HCT116 (cell line): ENCODE data around the gene WDR74. TPM values are rescaled to one million over a fixed set of nuclear protein-coding genes. Genes with fewer than 3 reads are reported as not detected.

Source experiments
- ATAC-seq: fragments of 200-7000 bp; cut with Tn5 transposase; 2 replicates; pipeline ENCODE4 v1.9.1; 2020; ENCODE audit warnings: mild to moderate bottlenecking, moderate library complexity
- BruUV-seq: library from RNA; stranded (reverse); fragments of 400-500 nt; replicated peaks from 2 replicates; lab custom pipeline; 2021; lab: Mats Ljungman, UMichigan
- CTCF ChIA-PET: fragments of 300-600 bp; sonication (Branson Sonifier 250); formaldehyde crosslinking; loops from one replicate; lab custom pipeline; 2021; ENCODE audit warnings: antibody characterized with exemption; lab: Charles Lee
- POLR2A ChIA-PET: fragments of 300-600, 350-600 bp; sonication (Branson Sonifier 250); formaldehyde crosslinking; loops from one replicate; lab custom pipeline; 2021; ENCODE audit warnings: antibody characterized with exemption; lab: Charles Lee
- RAD21 ChIA-PET, 2 experiments: fragments of 300-600 bp; sonication (Branson Sonifier 250); formaldehyde crosslinking; loops; one replicate each; lab custom pipeline; 2023; ENCODE audit warnings: low total read pairs in 2 of 2; ENCODE audit not compliant: uncharacterized antibody in 2 of 2, unreplicated experiment in 2 of 2, low non-redundant PET in 1 of 2; lab: Charles Lee
- DNase-seq: peaks from one replicate; pipeline ENCODE4 v3.0.0-alpha.2; 2010; ENCODE audit warnings: low read depth, low spot score
- H2AFZ ChIP-seq: fragments of 200-600 bp; shearing (Covaris generic), sonication (generic); 2 replicates; pipeline ENCODE4 v1.6.1; 2017; ENCODE audit warnings: low read depth, mixed run types, mixed read lengths, antibody characterized with exemption, low read length; ENCODE audit not compliant: poor library complexity, severe bottlenecking
- H3K27ac ChIP-seq: 2 replicates; pipeline ENCODE4 v1.5.1; 2012; ENCODE audit warnings: low read depth, low read length
- H3K27me3 ChIP-seq: fragments of 200-600 bp; sonication (generic); 2 replicates; pipeline ENCODE4 v1.6.1; 2016; ENCODE audit warnings: mixed run types, low read length, mixed read lengths; ENCODE audit not compliant: insufficient read depth
- H3K36me3 ChIP-seq, 2 experiments: fragments of 200-500 bp in 1 of 2; fragments of 200-600 bp in 1 of 2; sonication (Bioruptor generic) in 1 of 2; sonication (generic) in 1 of 2; 2 replicates each; pipeline versions ENCODE4 v1.5.1 to v1.6.1; 2014 to 2016; ENCODE audit warnings: low read length in 2 of 2, inconsistent platforms in 1 of 2, mixed read lengths in 1 of 2, mixed run types in 1 of 2; ENCODE audit not compliant: insufficient read depth in 2 of 2, control insufficient read depth in 1 of 2
- H3K4me1 ChIP-seq, 2 experiments: fragments of 200-600 bp in 1 of 2; sonication (generic) in 1 of 2; 2 replicates each; pipeline versions ENCODE4 v1.5.1 to v1.6.1; 2012 to 2017; ENCODE audit warnings: low read length in 2 of 2, inconsistent platforms in 1 of 2, mild to moderate bottlenecking in 1 of 2, mixed read lengths in 1 of 2, mixed run types in 1 of 2, moderate library complexity in 1 of 2; ENCODE audit not compliant: insufficient read depth in 2 of 2, control insufficient read depth in 1 of 2
- H3K4me2 ChIP-seq: fragments of 200-600 bp; sonication (generic); 2 replicates; pipeline ENCODE4 v1.6.1; 2017; ENCODE audit warnings: mixed run types, low read length, mixed read lengths
- H3K4me3 ChIP-seq, 2 experiments: fragments of 200-600 bp in 1 of 2; sonication (generic) in 1 of 2; replicated peaks in 1 of 2; 2 replicates each; pipeline ENCODE4 v1.5.1; 2011 to 2016; ENCODE audit warnings: low read length in 2 of 2, control low read depth in 1 of 2, low read depth in 1 of 2, mild to moderate bottlenecking in 1 of 2, mixed read lengths in 1 of 2, mixed run types in 1 of 2
- H3K79me2 ChIP-seq: fragments of 200-600 bp; sonication (generic); 2 replicates; pipeline ENCODE4 v1.6.1; 2017; ENCODE audit warnings: mild to moderate bottlenecking, mixed run types, low read length, moderate library complexity, mixed read lengths; ENCODE audit not compliant: insufficient read depth
- H3K9ac ChIP-seq: fragments of 200-600 bp; sonication (generic); 2 replicates; pipeline ENCODE4 v1.6.1; 2016; ENCODE audit warnings: low read length, mixed read lengths
- H3K9me2 ChIP-seq: fragments of 200-600 bp; sonication (generic), shearing (Covaris generic); 2 replicates; pipeline ENCODE4 v1.6.1; 2017; ENCODE audit warnings: mixed run types, mild to moderate bottlenecking, moderate library complexity; ENCODE audit not compliant: insufficient read depth
- H3K9me3 ChIP-seq, 2 experiments: fragments of 200-500 bp in 1 of 2; fragments of 200-600 bp in 1 of 2; sonication (Bioruptor generic) in 1 of 2; sonication (generic) in 1 of 2; 2 replicates each; pipeline ENCODE4 v1.6.1; 2014 to 2017; ENCODE audit warnings: low read length in 2 of 2, mixed read lengths in 2 of 2, inconsistent platforms in 1 of 2, low read depth in 1 of 2, mild to moderate bottlenecking in 1 of 2, mixed run types in 1 of 2, moderate library complexity in 1 of 2; ENCODE audit not compliant: control insufficient read depth in 1 of 2, insufficient read depth in 1 of 2
- H4K20me1 ChIP-seq: fragments of 200-600 bp; sonication (generic), shearing (Covaris generic); 2 replicates; pipeline ENCODE4 v1.6.1; 2017; ENCODE audit warnings: mixed run types, mild to moderate bottlenecking, moderate library complexity; ENCODE audit not compliant: insufficient read depth
- CBX3 ChIP-seq: IDR thresholded peaks from 2 replicates; pipeline ENCODE4 v1.6.1; 2012; ENCODE audit warnings: low read depth
- ELF1 ChIP-seq: IDR thresholded peaks from 2 replicates; pipeline ENCODE4 v1.6.1; 2012; ENCODE audit warnings: low read depth, borderline replicate concordance
- EZH2phosphoT487 ChIP-seq: fragments of 200-600 bp; IDR thresholded peaks from 2 replicates; pipeline ENCODE4 v1.6.1; 2018; ENCODE audit warnings: antibody characterized with exemption, borderline replicate concordance
- FOSL1 ChIP-seq: IDR thresholded peaks from 2 replicates; pipeline ENCODE4 v1.6.1; 2012; ENCODE audit warnings: low read depth
- JUND ChIP-seq: IDR thresholded peaks from 2 replicates; pipeline ENCODE4 v1.6.1; 2012
- SIN3A ChIP-seq: IDR thresholded peaks from 2 replicates; pipeline ENCODE4 v1.6.1; 2012; ENCODE audit warnings: low read depth
- SP1 ChIP-seq: IDR thresholded peaks from 2 replicates; pipeline ENCODE4 v1.6.1; 2012; ENCODE audit warnings: low read depth
- SRF ChIP-seq: IDR thresholded peaks from 2 replicates; pipeline ENCODE4 v1.6.1; 2012; ENCODE audit warnings: low read depth
- TCF7L2 ChIP-seq: IDR thresholded peaks from 2 replicates; pipeline ENCODE4 v1.7.0; 2011; ENCODE audit warnings: borderline replicate concordance, inconsistent platforms; ENCODE audit not compliant: insufficient read depth, insufficient read length; ENCODE audit errors: extremely low read depth
- ZNF274 ChIP-seq: fragments of 200-500 bp; sonication (Bioruptor generic); IDR thresholded peaks from 2 replicates; pipeline ENCODE4 v1.6.1; 2014; ENCODE audit warnings: mild to moderate bottlenecking, low read depth, low read length, inconsistent platforms
- intact Hi-C: fragments of 100-400 bp; cut with micrococcal nuclease; formaldehyde crosslinking; loops from 2 replicates; pipeline ENCODE4 v1.10.0; 2022
- total RNA-seq: library from RNA; stranded (reverse); gene quantifications from one replicate; pipeline ENCODE4 v1.2.1, GENCODE V29; 2021; ENCODE audit not compliant: unreplicated experiment
- TF ChIP-seq, protein P1 (sequence below), 3 experiments: fragments of 200-600 bp in 1 of 3; sonication (generic) in 1 of 3; IDR thresholded peaks in 2 of 3; conservative IDR thresholded peaks in 1 of 3; 2 replicates each; pipeline ENCODE4 v1.5.1; 2012 to 2017; ENCODE audit warnings: low read depth in 2 of 3, low read length in 2 of 3, antibody characterized with exemption in 1 of 3, borderline replicate concordance in 1 of 3, control low read depth in 1 of 3, mild to moderate bottlenecking in 1 of 3, mixed read lengths in 1 of 3, mixed run types in 1 of 3, moderate library complexity in 1 of 3; ENCODE audit not compliant: insufficient read depth in 1 of 3
- TF ChIP-seq, protein P2 (sequence below): IDR thresholded peaks from 2 replicates; pipeline ENCODE4 v1.6.1; 2011; ENCODE audit warnings: mild to moderate bottlenecking, low read length, moderate library complexity; ENCODE audit not compliant: insufficient replicate concordance; ENCODE audit errors: extremely low read depth

The WDR74 gene
- total RNA-seq, 1 experiment from 2014 or later: 111 TPM

GRCh38 chr11:62796281-62796680 is 43.1 kb downstream of the WDR74 start:
- BruUV-seq: no TSS peak
- ATAC-seq (no peak), DNase-seq (no peak)
- Histone ChIP-seq H3K27me3 (no peaks in the 10 kb centered on the region), H3K9ac (no peak overlapping the region), H3K9me2 (no peaks in the 10 kb centered on the region), H3K79me2 (peaks cover 8% of the 10 kb centered on the region), H2AFZ (no peak overlapping the region), H3K27ac (no peak overlapping the region), H3K36me3 (peaks cover 55 to 73% of the 10 kb centered on the region in 2 experiments), H3K9me3 (no peaks in the 10 kb centered on the region), H3K4me2 (no peak overlapping the region), H4K20me1 (no peaks in the 10 kb centered on the region), H3K4me3 (no peak overlapping the region), H3K4me1 (peaks cover 9% of the 10 kb centered on the region in 2 experiments; a peak in 3 of 4 replicates)
- CTCF ChIA-PET: interaction anchor here (0.6 kb wide), 1 partner anchor 514 kb away, joined by 5 read pairs; no protein-coding TSS in a partner anchor
- POLR2A ChIA-PET: interaction anchor here (2.5 kb wide), 1 partner anchor 45 kb away, joined by 6 read pairs; no protein-coding TSS in a partner anchor
- TF ChIP-seq SP1 (no peak), EZH2phosphoT487 (no peak), FOSL1 (no peak), SRF (no peak), ELF1 (no peak), JUND (no peak), TCF7L2 (no peak), SIN3A (no peak), CBX3 (no peak), ZNF274 (no peak)
- TF ChIP-seq, protein P1, sequence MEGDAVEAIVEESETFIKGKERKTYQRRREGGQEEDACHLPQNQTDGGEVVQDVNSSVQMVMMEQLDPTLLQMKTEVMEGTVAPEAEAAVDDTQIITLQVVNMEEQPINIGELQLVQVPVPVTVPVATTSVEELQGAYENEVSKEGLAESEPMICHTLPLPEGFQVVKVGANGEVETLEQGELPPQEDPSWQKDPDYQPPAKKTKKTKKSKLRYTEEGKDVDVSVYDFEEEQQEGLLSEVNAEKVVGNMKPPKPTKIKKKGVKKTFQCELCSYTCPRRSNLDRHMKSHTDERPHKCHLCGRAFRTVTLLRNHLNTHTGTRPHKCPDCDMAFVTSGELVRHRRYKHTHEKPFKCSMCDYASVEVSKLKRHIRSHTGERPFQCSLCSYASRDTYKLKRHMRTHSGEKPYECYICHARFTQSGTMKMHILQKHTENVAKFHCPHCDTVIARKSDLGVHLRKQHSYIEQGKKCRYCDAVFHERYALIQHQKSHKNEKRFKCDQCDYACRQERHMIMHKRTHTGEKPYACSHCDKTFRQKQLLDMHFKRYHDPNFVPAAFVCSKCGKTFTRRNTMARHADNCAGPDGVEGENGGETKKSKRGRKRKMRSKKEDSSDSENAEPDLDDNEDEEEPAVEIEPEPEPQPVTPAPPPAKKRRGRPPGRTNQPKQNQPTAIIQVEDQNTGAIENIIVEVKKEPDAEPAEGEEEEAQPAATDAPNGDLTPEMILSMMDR (IDR thresholded peaks at IDR 0.05 in 2 of 3, conservative IDR thresholded peaks at IDR 0.05 in 1 of 3; ENCODE audit: borderline replicate concordance in 1 of 3, insufficient read depth in 1 of 3, low read depth in 2 of 3, low read length in 2 of 3): no peak
- TF ChIP-seq, protein P2, sequence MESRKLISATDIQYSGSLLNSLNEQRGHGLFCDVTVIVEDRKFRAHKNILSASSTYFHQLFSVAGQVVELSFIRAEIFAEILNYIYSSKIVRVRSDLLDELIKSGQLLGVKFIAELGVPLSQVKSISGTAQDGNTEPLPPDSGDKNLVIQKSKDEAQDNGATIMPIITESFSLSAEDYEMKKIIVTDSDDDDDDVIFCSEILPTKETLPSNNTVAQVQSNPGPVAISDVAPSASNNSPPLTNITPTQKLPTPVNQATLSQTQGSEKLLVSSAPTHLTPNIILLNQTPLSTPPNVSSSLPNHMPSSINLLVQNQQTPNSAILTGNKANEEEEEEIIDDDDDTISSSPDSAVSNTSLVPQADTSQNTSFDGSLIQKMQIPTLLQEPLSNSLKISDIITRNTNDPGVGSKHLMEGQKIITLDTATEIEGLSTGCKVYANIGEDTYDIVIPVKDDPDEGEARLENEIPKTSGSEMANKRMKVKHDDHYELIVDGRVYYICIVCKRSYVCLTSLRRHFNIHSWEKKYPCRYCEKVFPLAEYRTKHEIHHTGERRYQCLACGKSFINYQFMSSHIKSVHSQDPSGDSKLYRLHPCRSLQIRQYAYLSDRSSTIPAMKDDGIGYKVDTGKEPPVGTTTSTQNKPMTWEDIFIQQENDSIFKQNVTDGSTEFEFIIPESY: no peak
- RAD21 ChIA-PET: no interaction called here
- intact Hi-C loops: no loop called here
